GM21723 (cell line): ENCODE measurements around the gene TPO.
"Not testable (repeated sequence)": the region's sequence is repeated elsewhere in the genome, so short reads cannot be mapped to it uniquely, and the experiment has no call there.

Experiments
- ATAC-seq: cut with Tn5 transposase; IDR thresholded peaks from one replicate; pipeline ENCODE4 v1.9.1; 2021; ENCODE audit warnings: mild to moderate bottlenecking, moderate library complexity; ENCODE audit not compliant: unreplicated experiment

Gene TPO

DNA sequence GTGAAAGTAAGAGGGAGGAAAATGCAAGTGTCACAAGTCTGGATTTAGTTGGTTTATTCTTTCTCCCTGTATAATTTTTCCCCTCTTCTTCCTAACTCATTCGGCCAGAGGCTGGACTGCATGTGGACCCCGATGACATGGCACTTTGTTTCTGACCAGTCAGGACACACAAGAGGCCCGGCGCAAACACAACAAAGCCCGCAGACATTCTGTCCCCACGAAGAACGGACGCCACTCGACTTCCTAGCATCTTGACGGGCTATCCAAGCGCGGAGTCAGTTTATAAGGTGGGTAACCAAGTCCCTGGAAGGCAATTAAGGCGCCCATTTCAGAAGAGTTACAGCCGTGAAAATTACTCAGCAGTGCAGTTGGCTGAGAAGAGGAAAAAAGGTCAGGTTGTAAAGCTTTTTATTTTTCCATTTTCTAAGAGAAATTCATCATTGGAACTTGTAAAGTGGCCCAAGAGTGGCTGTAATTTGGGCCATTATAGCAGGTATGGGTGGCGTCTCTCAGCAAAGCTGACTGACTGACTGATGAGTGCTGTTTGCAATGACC, at the start of gene TPO:
TSS of gene TPO (plus strand) at position 308 of the 555 bp plus-strand sequence. CDS start 946 bp downstream, outside the sequence.
- no peak for ATAC-seq

DNA sequence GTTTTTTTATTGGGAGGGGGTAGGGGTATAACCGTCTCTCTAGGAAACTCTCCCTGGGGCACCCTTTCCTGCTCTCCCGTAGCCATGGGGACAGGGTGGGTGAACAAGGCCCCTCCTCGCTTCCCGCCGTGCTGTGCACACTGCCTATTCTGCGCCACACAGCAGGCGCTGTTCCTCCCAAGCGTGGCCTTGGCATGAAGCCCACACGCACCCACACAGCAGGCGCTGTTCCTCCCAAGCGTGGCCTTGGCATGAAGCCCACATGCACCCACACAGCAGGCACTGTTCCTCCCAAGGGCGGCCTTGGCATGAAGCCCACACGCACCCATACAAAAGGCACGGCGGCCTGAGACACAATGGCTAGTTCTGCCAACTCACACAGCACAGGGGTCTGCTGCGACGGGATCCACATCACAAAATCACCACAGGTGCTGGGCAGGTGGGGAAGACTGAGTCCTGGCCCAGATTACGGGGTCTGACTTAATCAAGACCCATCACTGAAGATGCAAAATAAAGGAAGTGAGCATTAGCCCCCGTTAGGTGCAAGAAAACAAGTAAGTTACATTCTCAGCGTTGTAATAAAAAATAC, 46.6 kb upstream of the TPO start:
- no peak for ATAC-seq

DNA sequence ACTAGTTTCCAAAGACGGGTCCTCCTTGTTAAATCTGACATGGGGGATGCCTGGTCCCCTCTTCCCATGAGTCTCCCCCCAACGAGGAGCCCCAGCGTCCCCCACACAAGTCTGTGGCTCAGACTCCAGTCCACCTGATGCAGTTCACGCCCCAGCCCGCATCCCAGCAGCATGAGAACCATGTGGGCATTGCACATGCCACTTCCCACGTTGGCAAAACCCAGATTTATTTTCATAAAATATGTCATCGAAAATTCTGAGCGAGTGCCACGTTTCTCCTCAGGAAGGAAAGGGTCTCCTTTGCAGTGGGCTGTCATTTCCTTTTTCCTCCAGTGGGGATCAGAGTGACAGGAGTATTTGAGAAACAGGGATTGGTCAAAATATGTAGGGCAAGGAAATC, 45.7 kb upstream of the TPO start:
- ATAC-seq: no peak

DNA sequence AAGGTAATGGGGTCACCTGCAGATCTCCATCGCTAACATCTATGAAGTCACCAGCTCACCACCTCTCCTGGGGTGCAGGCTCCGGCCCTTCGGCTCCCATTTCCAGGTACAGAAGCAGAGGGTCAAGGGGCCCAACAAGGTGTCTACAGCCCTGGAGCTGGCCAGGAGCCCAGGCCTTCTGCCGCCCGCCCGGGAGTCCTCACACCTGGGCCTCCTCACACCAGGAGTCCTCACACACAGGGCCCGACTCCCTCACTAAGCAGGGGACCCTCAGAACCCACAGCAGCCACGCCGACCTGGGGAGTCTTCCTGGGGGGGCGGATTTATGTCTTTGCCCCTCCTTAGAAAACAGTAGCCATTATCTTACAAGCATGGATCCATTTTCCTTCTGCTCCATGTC, 43.4 kb upstream of the TPO start:
- no peak for ATAC-seq

DNA sequence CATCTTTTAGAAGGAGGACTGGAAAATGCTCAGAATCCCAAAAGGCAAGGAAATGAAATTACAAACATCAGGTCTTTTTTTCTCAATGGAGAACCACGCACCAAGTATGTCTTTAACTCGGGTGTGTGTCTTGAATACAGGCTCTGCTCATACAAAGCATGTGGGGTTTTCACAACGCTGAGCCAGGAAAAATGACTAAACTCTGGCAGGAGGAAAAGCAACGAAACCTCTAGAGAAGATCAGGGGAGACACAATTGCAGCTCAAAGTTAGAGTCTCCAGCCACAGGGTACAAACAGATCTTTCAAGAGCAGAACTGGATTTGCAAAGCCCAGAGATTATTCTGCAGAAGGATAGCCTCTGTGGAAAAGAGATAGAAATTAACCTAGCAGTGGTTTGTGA, 42.8 kb upstream of the TPO start:
- ATAC-seq: no peak

DNA sequence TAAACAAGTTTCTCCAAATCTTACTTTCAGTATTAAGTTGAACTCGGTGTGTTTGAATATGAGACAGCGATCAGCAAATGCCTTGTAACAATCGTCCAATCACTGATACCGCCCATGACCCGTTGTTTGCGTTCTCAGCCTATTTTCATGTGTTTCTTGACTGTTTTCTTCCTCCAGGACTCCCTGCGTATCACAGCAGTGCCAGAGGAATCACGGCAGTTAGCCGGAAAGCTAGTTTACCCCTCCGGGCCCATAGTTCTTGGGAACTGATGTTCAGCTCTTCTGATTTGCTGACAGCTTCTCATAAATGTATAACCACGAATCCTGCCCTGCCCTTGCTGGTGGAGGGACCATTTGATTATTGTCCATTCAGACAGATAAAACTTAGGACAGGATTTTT, 42.2 kb upstream of the TPO start:
- no peak for ATAC-seq

DNA sequence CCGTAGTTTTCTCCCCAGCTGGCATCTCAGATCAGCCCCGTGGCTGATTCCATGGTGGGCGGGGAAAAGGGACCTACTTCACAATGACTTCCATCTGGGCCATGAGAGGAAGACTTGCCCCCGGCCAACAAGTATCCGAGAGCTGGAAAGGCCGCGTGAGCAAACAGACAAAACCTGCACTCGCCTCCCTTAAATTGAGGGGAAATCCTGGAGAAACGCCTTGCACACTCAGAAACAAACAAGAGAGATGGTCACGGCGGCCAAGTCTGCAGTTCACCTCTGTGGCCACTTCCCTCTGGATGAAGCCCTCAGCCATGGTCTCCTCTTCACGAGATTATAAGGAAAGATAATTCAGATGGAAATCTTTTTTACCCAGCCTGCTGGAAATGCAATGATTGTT, 39.4 kb upstream of the TPO start:
- ATAC-seq: no peak

DNA sequence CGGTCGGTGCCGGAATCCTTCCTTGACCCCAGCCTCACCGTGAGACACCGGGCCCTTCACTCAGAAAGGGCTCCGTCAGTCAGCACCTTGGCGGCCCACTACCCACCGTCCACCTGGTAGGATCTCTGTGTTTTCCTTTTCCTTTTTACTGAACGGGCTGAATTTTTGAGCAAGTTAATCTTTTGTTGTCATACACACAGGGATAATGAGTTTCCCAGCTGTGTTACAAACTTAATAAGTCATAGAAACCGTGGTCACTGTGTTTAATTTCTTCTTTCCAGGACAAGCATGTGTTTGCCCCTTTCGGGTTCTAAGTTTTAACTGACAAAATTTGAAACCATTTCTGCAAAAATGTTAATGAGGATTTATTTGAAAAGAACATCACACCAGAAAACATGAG, 39.0 kb upstream of the TPO start:
- no peak for ATAC-seq

DNA sequence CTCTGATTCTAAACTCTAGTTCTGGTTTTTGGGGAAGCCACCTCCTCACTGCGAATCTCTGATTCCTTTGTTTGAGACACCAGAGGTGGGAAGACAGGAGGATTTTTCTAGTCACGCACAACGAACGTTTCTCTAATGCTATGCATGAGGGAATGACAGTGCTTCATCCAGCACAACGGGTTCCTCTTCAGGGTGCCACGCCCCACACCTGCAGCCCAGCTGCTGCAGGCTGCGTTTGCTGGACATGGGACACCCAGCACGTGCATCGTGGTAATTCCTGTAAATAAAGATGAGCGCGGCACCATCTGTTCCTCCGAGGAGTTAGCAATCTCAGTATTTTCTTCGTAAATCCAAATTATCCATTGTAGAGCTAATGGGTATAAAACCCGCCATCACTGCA, 37.5 kb upstream of the TPO start:
- ATAC-seq: no peak

DNA sequence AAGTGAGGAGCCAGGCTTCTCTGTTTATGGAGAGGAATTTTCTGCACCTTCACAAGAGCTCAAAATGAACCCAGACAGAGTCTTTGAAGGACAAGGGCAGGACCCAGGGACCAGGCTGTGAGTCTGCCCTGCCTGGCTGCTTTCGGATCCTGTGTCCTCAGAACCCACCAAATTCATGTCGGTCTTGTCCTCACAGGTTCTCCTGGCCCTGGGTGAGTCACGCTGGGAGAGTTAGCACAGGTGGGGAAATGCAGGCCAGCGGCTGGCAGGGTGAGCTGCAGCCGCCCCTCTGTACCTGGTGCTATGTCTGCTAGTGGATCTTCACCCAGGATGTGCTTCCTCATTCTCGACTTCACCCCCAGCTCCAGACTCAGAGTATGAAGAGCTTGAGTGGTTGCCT, 35.8 kb upstream of the TPO start:
- no peak for ATAC-seq

DNA sequence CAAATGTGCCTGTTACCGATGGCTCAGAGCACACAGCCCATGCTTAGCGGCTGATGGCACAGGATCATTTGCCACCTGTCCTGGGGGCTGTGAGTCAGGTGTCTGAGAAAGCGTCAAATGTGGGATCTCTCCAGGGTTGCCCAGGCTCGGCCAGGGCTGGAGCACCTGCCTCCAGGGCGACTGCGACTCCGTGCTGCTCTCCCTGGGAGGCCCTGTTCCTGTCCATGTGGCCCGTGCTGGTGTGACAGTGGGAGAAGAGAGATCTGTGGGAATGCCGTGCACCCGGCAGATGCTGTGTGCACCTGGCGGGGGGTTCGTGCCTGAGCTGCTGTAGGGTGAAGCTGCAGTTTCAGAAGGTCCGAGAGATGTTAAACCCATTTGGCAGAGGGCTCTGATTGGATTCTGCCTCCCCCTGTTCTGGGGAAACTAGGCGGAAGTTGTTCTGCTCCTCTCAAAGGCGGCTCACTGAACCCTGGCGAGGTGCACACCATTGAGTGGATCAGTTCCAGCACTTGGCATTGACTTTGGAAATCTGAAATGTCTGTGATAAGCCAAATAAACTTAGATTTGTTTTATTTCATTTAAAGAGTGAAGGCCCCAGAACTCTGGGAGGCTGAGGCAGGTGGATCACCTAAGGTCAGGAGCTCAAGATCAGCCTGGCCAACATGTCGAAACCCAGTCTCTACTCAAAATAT, 34.7 kb upstream of the TPO start:
- ATAC-seq: no peak

DNA sequence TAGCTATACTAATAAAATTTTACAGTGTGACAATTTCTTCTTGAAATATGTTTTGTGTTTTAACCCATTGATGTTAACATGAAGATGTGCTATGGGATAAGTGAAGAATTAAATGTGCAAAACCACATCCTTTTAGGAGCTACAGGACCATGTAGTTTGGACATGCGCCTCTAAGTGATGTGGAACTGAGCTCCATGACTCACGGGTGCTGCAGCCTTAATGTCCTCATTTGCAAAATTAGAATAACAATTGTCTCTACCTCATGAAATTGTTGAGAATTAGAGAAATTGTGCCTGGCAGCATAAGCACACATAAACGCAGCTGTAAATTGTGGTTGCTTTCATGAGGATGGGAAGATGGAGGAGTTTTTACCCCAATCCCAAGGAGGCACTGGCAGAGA, 31.6 kb upstream of the TPO start:
- ATAC-seq: no peak

DNA sequence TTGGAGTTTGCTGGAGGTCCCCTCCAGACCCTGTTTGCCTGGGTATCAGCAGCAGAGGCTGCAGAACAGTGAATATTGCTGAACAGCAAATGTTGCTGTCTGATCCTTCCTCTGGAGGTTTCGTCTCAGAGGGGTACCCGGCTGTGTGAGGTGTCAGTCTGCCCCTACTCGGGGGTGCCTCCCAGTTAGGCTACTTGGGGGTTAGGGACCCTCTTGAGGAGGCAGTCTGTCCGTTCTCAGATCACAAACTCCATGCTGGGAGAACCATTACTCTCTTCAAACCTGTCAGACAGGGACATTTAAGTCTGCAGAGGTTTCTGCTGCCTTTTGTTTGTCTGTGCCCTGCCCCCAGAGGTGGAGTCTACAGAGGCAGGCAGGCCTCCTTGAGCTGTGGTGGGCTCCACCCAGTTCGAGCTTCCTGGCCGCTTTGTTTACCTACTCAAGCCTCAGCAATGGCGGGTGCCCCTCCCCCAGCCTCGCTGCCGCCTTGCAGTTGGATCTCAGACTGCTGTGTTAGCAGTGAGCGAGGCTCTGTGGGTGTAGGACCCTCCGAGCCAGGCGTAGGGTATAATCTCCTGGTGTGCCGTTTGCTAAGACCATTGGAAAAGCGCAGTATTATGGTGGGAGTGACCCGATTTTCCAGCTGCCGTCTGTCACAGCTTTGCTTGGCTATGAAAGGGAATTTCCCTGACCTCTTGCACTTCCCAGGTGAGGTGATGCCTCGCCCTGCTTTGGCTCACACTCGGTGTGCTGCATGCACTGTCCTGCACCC, 25.1 kb upstream of the TPO start:
- not testable (repeated sequence) for ATAC-seq

DNA sequence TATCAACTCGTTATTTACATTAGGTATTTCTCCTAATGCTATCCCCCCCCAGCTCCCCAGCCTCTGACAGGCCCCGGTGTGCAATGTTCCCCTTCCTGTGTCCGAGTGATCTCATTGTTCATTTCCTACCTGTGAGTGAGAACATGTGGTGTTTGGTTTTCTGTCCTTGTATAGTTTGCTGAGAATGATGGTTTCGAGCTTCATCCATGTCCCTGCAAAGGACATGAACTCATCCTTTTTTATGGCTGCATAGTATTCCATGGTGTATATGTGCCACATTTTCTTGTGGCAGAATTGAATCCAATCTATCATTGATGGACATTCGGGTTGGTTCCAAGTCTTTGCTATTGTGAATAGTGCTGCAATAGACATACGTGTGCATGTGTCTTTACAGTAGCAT, 23.1 kb upstream of the TPO start:
- ATAC-seq: not testable (repeated sequence)

DNA sequence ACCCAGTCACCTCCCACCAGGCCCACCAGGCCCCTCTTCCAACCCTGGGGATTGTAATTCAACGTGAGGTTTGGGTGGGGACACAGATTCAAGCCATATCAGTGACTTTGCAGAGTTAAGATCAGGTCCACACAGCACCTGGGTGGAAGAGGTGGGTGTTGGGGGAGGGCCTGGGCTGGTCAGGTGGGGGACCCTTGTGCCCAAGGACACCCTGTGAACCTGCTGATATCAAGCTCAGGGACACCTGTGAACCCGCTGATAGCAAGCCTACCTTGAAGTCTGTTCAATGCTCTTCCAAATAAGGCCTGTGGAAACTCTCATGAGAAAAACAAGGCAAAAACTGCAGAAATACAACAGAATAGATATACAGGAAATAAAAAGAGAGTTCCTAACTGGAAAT, 19.9 kb upstream of the TPO start:
- no peak for ATAC-seq

DNA sequence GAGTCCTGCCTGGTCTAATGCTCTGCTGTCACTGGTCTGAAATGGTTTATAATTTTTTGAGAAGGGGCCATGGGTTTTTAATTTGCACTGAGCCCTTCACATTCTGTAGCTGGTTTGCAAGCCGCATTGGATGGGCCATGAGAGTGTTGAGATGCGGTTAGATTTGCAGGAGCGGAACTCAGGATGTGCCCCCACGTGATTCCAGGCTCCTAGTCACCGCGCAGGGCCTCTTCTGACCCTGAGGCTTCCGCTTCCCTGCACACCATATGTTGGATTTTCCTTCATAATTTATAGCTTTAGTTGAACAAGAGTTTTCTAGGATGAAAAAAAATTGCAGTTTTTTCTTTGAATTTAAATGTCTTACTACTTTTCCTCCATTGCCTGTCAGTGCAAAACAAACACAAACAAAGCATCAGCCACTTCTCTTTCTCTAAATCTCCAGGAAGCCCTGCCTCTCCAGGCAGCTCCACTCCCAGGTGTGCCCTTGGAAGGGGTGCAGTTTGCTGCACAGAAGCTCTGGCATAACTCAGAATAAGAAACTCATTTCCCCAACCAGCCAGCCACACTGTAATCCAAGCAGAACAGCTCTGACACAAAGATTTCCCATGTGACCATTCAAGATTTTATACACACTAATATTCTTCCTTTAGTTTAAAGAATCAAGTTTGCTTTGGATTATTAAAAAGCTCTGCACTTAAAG, 18.4 kb upstream of the TPO start:
- ATAC-seq: no peak

DNA sequence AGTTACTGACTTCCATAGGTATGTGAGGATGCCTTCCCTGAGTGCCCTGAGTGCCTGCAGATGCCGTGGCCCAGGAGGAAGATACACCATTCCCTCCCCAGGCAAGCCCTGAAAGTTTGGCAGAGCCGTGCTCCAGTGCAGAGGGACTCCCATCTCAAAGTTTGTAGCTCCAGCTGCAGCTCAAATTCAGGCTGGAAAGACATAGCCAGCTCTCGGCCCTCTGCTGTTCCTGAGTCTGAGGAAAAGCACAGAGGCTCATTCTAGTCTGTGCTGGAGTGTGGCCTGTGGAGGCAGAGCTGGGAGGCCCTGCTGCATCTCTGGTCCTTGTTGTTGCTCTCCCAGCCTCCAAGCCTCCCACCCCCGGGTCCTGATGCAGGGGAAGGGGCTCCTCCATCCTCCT, 15.9 kb upstream of the TPO start:
- no peak for ATAC-seq

DNA sequence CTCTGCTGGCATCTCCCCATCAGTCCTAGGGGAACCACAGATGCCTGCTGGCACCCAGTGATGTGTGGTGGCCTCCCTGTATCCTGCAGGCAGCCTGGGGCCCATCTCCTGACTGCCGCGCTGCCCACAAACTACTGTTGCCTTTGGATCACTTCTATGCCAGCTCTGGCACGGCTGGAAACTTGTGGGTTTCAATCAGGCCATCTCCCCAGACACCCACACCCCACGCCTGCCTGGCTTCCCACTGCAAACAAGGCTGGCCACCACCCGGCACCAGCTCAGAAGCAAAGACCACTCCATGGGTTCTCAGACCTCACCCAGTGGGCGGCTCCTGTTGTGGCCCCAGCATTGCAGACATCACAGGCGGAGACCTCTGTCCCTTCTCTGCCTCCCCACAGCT, 15.1 kb upstream of the TPO start:
- no peak for ATAC-seq

DNA sequence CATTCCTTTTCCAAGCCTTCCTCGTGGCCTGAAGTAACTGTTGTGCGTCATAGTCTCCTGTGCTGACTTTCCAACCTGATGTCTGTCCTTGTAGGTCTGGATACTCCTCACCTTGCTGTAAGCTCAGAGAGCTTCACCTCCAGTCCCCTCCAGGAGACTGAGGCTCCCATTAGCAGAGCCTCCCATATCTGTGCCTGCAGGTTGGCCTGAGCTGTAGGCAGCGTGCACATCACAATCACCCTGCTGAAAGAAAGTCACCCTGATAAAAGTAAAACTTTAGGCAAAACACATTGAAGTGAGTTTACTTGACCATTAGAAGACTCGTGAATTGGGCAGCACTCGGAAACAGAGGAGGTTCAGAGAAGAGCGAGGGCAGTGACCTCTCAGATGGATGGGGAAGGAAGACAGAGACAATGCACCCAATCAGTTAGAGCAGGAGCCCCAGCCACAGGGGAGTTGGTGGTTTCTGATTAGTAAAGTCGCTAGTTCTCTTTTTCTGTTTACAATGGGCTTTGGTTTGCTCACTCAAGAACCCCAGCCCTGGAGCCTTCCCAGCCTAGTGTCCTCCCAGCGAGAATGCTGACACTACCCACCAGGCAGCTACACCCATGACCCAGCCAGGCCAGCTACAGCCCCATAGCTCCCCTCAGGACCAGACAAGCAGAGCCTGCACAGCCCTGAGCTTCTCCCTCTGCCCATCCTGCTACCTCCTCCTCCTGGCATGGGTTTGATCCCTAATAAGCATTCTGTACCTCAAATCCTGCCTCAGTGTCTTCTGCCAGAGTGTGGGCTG, 12.1 kb upstream of the TPO start:
- no peak for ATAC-seq

DNA sequence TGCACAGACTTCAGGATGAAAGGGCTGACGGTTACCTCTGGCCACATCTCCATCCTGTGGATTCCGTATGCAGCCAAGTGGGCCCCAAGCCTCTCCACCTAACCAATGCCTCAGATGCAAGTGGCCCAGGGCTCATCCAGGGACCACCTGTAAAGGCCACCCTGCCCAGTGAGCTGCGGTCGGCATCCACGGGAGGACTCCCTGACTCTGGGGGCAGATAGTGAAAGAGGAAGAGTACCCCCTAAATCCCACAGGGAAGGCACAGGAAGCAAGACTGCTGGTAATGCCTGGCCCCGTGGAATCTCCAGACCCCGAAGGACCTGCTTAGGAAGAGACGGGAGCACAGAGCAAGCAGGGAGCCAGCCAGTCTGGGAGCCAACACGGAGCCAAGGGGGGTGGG, 11.2 kb upstream of the TPO start:
- no peak for ATAC-seq

DNA sequence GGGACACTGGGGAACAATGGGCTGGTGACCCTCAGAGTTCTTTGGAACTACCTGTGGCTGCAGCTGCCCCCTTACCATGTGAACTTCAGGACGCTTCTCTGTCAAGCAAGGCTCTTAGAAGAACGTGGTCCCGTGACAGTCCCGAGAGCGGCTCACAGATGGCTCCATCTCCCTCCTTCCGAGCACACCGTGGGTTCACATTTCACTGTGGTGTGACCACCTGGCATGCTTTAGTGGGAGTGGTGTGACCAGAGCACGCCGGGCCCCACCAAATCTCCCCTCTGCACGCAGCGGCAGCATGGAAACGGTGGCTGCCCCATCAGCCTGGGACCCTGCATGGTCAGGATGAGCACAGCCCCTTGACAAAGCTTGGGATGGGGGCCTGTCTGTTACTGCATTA, 9.7 kb upstream of the TPO start:
- no peak for ATAC-seq
